AG04449 (cell line): ENCODE results near the gene SPATA20.

Experiments used
- CTCF ChIA-PET: fragments of 350-600 bp; formaldehyde crosslinking; extraction: SDS; loops from one replicate; lab custom pipeline; 2021; ENCODE audit warnings: antibody characterized with exemption; lab: Yijun Ruan, JAX
- POLR2A ChIA-PET: fragments of 400-600, 350-600 bp; formaldehyde crosslinking; extraction: SDS; loops from one replicate; lab custom pipeline; 2020; ENCODE audit warnings: antibody characterized with exemption, inconsistent platforms; lab: Yijun Ruan, JAX
- DNase-seq: peaks from one replicate; pipeline ENCODE4 v3.0.0-alpha.2; 2010; ENCODE audit warnings: low read depth, low spot score
- H3K4me3 ChIP-seq: 2 replicates; pipeline ENCODE4 v1.5.1; 2011; ENCODE audit warnings: low read depth, mild to moderate bottlenecking, control low read depth, low read length
- TF ChIP-seq, protein P1 (sequence below): IDR thresholded peaks from one replicate; pipeline ENCODE4 v1.5.1; 2011; ENCODE audit warnings: mild to moderate bottlenecking, moderate library complexity, low read length, control low read depth, inconsistent platforms; ENCODE audit not compliant: insufficient read depth; ENCODE audit errors: missing control alignments

The SPATA20 gene

GRCh38 chr17:50545311-50545710 lies 1.7 kb upstream of the SPATA20 start:
- ChIA-PET CTCF (interaction anchor here (0.7 to 5.6 kb wide), 9 partner anchors 11 to 307 kb away, joined by 3 to 40 read pairs (median 3); no protein-coding TSS in a partner anchor), POLR2A (no interaction called here)
- no peak overlapping the region for H3K4me3 ChIP-seq
- no peak for DNase-seq
- TF ChIP-seq, protein P1, sequence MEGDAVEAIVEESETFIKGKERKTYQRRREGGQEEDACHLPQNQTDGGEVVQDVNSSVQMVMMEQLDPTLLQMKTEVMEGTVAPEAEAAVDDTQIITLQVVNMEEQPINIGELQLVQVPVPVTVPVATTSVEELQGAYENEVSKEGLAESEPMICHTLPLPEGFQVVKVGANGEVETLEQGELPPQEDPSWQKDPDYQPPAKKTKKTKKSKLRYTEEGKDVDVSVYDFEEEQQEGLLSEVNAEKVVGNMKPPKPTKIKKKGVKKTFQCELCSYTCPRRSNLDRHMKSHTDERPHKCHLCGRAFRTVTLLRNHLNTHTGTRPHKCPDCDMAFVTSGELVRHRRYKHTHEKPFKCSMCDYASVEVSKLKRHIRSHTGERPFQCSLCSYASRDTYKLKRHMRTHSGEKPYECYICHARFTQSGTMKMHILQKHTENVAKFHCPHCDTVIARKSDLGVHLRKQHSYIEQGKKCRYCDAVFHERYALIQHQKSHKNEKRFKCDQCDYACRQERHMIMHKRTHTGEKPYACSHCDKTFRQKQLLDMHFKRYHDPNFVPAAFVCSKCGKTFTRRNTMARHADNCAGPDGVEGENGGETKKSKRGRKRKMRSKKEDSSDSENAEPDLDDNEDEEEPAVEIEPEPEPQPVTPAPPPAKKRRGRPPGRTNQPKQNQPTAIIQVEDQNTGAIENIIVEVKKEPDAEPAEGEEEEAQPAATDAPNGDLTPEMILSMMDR, result no peak

GRCh38 chr17:50546701-50547034 lies 306 bp upstream of the SPATA20 start:
- peak overlapping the region; percentile 72 for H3K4me3 ChIP-seq
- CTCF ChIA-PET, result interaction anchor here (0.6 to 8.7 kb wide), 22 partner anchors 14 to 306 kb away, joined by 3 to 265 read pairs (median 3); partner anchors contain the start of genes CACNA1G and WFIKKN2
- POLR2A ChIA-PET, result interaction anchor here (0.5 kb wide), 1 partner anchor 440 kb away, joined by 3 read pairs; no protein-coding TSS in a partner anchor

DNA sequence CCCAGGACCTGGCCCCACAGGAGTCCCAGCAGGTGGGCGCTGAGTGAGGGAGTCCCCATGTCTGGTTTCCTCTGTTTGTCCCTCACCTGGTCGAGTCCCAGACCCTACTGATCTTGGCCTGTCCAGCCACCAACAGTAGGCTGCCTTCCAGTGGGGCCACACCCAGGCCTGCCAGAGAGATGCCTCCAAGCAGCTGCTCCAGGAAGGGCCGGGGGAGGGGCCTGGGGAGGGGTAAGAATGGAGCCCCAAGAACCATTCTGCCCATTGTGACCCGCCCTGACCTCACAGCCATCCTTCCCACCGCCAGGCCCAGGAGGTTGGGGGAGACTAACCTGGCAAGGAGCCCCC lies 736 bp downstream of the SPATA20 start:
- CTCF ChIA-PET, result interaction anchor here (1.0 to 8.7 kb wide), 8 partner anchors 15 to 297 kb away, joined by 3 to 265 read pairs (median 7); no protein-coding TSS in a partner anchor
- H3K4me3 ChIP-seq, result peak overlapping the region; percentile 72
- POLR2A ChIA-PET, result no interaction called here
- DNase-seq, result no peak
- TF ChIP-seq, protein P1, result no peak

More at GRCh38 chr17:50546701-50547034, 306 bp upstream of the SPATA20 start:
- no peak for DNase-seq
- TF ChIP-seq, protein P1, result no peak

- no peak for DNase-seq
- ChIA-PET CTCF (interaction anchor here (0.7 to 8.7 kb wide), 13 partner anchors 7 to 235 kb away, joined by 4 to 265 read pairs (median 21); partner anchors contain the start of gene CACNA1G), POLR2A (interaction anchor here (1.2 kb wide), 1 partner anchor 90 kb away, joined by 4 read pairs; no protein-coding TSS in a partner anchor)
- H3K4me3 ChIP-seq, result no peak overlapping the region
- TF ChIP-seq, protein P1, result no peak
Measured at GRCh38 chr17:50548831-50549230, 1.9 kb downstream of the SPATA20 start.

GRCh38 chr17:50549256-50549941 lies 2.4 kb downstream of the SPATA20 start:
- ChIA-PET POLR2A (interaction anchor here (0.5 to 1.2 kb wide), 3 partner anchors 76 to 158 kb away, joined by 3 to 4 read pairs (median 3); partner anchors contain the start of gene ANKRD40), CTCF (interaction anchor here (0.7 to 8.7 kb wide), 25 partner anchors 8 to 303 kb away, joined by 3 to 265 read pairs (median 13); partner anchors contain the start of gene CACNA1G)

More at GRCh38 chr17:50549256-50549941, 2.4 kb downstream of the SPATA20 start:
- TF ChIP-seq, protein P1, result no peak
- no peak overlapping the region for H3K4me3 ChIP-seq
- no peak for DNase-seq
